RPMI8226 (cell line): ENCODE data around the gene SLCO3A1.

ENCODE experiments used
- DNase-seq: peaks from one replicate; pipeline ENCODE4 v3.0.0-alpha.2; 2015

Gene SLCO3A1

GRCh38 chr15:91916051-91916450 is 62.5 kb downstream of the SLCO3A1 start:
- DNase-seq = no peak

GRCh38 chr15:91917686-91918360 is 64.3 kb downstream of the SLCO3A1 start:
- no peak for DNase-seq

DNA sequence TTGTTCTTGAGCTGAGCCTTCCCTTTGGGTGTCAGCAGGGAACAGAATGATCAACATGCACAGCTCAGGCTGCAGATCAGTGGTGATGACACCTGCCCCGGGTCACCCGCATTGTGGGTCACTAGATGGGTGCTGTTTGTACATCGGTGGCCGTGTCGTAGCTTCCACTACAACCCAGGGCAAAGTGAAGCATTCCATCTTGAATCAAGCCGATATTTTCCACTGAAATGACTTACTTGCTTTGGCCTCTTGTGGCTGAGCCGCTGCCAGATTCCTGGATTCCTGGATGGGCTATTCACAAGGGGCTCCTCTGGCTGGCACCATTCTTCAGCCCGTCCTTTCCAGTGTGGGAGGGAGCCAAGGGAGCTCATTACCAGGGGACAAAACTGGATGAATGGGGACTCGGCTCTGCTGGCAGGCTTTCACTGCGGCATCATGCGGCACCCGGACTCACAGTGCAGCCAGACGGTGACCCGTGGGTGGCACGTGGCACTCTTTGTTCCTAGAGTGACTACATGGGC is 65.6 kb downstream of the SLCO3A1 start:
- DNase-seq = no peak

- DNase-seq = no peak
Observed at GRCh38 chr15:91921188-91921842, 67.8 kb downstream of the SLCO3A1 start.

- DNase-seq = no peak
Observed at GRCh38 chr15:91921843-91922198, 68.3 kb downstream of the SLCO3A1 start.

DNA sequence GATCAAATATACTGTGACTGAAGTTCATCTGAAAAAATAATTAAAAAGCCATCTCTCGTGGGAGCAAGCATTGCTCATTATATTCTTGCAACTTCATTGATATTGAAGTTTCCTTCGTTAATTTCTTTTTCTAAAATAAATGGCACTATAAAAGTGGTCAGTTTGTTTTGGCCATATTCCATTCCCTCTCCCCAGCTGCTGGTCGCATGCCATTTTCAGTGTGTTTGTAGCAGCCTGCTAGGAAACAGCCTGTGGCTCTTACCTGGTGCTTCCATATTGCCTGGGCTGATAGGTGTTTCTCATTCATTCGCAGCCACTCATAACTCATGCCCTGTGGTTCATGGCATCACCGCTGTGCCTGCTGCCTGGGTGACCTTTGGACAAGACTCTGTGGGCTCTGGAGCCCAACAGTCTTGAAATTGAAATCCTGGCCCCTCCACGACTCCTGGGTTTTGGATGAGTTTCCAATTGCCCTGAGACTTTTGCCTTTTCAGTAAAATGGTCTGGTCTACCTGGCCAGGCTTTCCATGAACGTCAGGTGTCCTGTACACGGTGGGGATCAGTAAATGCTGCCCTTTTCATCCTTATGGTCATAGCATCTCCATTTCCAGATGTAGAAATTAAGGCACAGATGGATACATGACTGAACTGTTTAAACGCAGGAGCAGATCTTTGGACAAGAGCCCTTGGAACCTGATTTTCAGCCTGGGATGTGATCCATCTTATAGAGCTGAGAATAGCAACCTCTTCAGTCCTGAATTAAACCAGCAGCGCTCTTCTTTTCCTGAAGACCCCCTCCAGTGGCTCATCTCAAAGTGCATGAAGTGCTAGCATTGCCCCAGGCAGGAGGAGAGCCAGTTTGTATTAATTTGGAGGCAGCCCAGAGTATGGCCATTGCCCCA is 69.4 kb downstream of the SLCO3A1 start:
- no peak for DNase-seq

DNA sequence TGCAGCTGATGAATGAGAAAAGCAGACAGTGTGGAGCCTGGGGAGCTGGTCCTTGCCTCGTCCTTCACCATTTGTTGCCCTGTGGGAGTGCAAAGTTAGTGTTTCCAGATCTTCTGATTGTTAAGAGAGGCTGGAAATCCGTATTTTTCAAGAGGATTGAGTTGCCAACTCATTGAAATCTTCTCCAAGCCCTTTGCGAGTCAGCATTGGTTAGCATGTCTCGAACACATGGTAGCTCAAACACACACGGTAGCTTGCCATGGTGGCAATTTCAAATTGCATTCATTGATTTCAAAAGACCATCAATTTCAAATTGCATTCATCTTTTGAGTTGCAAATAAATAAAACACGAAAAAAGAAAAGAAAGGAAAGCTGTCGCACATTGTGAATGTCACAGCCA is 70.7 kb downstream of the SLCO3A1 start:
- DNase-seq = no peak

- DNase-seq = no peak
Observed at GRCh38 chr15:91924837-91925495, 71.5 kb downstream of the SLCO3A1 start.

GRCh38 chr15:91925794-91926193 is 72.3 kb downstream of the SLCO3A1 start:
- DNase-seq = no peak

GRCh38 chr15:91926908-91927270 is 73.4 kb downstream of the SLCO3A1 start:
- DNase-seq = peak; percentile 37

- no peak for DNase-seq
Observed at GRCh38 chr15:91927585-91927984, 74.1 kb downstream of the SLCO3A1 start.

DNA sequence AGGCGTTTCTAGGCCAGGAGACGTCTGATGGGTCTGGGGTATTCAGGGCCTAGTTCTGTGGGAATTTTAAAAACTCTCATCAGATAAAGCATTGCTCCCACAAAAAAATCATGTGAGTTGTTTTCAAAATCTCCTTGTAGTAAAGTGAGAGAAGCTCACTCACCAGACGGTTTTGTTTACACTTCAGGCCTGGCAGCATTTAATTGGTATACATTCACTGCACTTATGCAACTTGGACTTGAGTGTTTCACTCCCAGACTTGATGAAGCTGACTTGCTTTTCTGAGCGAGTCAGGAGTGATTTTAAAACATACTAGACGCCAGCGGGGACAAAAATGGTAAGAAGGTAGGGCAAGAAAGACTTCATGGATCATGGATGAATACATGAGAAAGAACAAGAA is 75.2 kb downstream of the SLCO3A1 start:
- no peak for DNase-seq

- DNase-seq = no peak
Observed at GRCh38 chr15:91929509-91929908, 76.0 kb downstream of the SLCO3A1 start.

GRCh38 chr15:91930092-91930491 is 76.6 kb downstream of the SLCO3A1 start:
- no peak for DNase-seq

GRCh38 chr15:91936182-91936775 is 82.8 kb downstream of the SLCO3A1 start:
- no peak for DNase-seq

DNA sequence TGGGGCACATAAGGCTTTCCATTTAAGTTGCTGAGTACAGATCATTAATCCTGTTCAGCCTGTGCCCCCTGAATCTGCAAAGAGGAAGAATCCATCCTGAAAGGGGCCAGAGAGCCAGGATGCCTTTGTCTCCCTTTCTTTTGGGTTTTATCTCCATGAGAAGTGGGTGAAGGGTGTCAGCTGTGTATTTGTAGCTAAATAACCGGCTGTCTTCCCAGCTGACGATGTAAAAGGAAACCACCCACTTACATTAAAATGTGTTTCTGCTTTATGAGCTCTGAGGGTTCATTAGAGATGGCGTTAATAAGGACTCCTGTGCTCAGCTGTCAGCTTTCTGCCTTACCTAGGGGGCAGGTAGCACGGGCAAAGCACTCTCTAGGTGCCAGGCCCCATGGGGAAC is 83.4 kb downstream of the SLCO3A1 start:
- no peak for DNase-seq

DNA sequence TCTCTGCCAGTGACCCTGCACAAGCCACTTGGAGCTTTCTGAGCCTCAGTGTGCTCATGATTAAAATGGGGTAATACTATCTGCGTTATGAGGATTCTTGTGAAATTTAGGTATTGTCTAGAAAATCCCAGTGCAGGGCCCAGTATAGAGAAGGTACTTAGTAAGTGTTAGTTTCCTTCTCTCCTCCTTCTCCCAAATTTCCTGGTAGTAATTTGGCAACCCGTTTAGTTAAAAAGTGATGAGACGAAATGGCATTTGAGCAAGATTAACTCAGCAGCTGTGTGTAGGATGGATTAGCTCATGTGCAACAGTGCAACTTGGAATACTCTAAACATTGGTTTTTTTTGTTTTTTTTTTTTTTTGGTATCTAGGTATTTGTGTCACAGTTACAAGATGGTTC is 84.6 kb downstream of the SLCO3A1 start:
- DNase-seq = no peak

DNA sequence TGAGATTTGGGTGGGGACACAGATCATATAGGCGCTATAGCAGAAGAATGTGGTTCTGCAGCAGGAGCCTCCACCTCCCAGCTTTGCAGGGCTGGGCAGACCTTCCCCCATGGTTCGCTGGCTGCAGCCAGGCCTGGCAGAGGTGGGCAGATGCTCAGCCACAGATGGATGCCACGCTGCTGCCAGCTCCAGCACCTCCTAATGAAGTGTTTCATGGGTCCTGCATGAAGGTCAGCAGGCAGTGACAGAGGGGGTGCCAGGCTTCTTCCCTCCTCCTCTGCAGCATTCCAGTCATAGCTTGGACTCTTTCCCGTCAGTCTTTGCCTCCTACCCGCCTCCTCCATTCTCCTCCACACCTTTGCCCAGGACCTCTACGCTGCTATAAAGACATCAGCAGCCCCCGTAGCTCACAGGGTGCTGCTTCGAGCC is 85.9 kb downstream of the SLCO3A1 start:
- no peak for DNase-seq

GRCh38 chr15:91940496-91941381 is 87.2 kb downstream of the SLCO3A1 start:
- DNase-seq = no peak

- DNase-seq = no peak
Observed at GRCh38 chr15:91941871-91942658, 88.6 kb downstream of the SLCO3A1 start.
